NCI-H345 (cell line): ENCODE data around the gene MAP2K3.
A peak's percentile ranks its signal among the peaks of the same experiment; 100 is the strongest.

Source experiments
- DNase-seq: peaks from one replicate; lab custom pipeline; 2025; lab: John Stamatoyannopoulos, UW

The MAP2K3 gene

DNA sequence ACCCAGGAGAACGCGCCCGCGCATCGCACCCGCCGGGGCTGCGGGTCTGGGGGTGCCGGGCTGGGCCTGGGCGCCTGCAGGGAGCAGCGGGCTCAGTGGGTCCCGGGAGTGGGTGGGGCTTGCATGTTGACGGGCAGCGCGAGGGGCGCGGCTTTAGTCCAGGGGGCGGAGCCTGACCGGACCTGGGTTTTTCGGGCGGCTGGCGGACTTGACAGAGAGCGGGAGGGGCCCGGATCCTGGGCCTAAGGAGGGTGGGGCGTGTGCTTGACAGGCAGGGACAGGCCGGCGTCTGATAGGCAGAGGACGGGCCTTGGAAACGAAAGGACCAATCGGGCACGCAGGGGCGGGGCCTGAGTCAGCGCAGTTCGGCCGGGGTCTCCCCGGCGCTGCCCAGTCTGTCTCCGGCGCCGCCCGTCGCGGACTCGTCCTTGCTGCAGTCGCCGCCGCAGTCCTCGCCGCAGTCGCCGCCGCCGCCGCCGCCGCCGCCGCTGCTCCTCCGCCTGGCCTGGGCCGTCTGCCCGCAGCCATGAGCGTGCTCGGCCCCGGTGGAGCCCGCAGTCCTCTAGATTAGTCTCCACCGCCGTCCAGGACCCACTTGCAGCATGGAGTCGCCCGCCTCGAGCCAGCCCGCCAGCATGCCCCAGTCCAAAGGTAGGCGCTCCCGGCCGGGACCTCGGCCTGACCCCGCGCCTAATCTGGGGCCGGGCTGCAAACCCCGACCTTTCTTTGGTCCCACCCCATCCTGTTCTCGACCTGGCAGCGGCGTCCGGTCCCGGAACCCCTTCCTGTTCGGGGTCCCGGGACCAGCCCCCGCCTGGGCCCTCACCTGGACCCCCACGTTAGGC, at the start of gene MAP2K3:
Gene MAP2K3, plus strand, starts transcription at position 393 of the 845 bp plus-strand sequence. Its CDS starts 210 bp downstream, at position 603.
- DNase-seq = peak; percentile 97

DNA sequence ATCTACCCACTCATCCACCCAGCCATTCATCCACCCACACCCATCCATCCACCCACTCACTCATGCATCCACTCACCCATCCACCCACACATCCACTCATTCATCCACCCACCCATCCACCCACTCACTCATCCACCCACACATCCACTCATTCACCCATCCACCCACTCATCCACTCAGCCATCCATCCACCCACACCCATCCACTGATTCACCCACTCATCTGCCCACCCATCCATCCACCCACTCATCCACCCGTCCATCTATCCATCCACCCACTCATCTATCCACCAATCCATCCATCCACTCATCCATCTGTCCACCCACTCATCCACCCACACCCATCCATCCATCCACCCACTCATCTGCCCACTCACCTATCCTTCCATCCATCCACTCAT, 48.6 kb upstream of the MAP2K3 start:
- no peak for DNase-seq

- no peak for DNase-seq
These were observed 44.7 kb upstream of the MAP2K3 start for GRCh38 chr17:21239680-21240368.

GRCh38 chr17:21240369-21241055, 44.0 kb upstream of the MAP2K3 start:
- DNase-seq = no peak

DNA sequence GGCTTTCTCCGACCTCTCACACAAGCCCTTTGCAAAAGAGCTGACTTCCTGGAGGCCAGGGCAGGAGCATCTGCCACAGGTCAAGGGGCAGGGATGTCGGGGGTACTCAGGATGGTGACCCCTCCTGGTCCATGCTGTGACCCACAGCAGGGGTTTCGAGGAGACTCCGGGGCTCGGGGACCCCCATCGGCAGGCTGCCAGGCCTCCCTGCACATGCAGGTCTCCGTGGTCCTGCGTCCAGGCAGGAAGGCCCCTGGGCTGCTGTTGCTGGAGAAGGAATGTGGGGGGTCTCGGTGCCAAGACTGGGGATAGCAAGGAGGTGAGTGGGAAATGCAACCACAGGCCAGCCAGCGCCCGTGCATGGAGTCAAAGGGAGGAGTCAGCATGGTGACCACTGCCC, 42.9 kb upstream of the MAP2K3 start:
- no peak for DNase-seq

- no peak for DNase-seq
These were observed 42.3 kb upstream of the MAP2K3 start for GRCh38 chr17:21242026-21242697.

GRCh38 chr17:21242780-21243515, 41.6 kb upstream of the MAP2K3 start:
- no peak for DNase-seq

- no peak for DNase-seq
These were observed 40.8 kb upstream of the MAP2K3 start for GRCh38 chr17:21243516-21244303.

DNA sequence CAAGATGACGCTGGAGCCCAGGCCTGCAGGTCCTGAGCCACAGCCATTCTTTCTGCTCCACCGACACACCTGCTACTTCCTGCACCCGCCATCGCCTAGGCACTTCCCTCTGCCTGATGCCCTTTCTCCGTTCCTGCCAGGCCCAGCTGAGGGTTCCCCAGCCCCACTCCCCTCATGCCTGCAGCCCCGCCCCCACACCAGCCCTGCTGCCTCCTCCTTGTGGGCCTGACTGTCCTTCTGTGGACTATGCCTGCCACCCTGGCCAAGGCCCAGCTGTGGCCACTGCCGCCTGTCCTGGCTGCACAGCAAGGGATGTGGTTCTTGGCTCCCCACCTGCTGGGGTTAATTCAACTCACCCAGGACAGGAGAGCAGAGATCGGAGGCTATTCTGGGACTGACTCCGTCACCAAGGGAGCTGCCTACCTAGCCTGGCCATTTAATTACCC, 38.8 kb upstream of the MAP2K3 start:
- no peak for DNase-seq

DNA sequence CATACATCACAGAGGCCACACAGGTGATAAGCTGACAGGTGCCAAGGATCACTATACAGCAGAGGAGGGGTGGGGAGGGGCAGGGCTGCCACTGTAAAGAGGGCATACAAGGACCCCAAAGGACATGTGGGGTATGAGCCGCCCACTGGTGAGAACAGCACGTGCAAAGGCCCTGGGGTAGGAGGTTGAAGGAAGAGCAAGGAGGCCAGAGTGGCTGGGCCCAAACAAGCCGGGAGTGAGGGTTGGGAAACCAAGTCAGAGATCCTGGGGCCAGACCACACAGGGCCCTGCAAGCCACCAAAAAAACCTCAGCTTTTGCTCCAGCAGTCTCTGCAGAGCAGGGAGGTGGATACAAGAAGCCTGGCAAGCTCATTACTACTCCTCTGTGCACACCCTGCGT, 37.8 kb upstream of the MAP2K3 start:
- no peak for DNase-seq

DNA sequence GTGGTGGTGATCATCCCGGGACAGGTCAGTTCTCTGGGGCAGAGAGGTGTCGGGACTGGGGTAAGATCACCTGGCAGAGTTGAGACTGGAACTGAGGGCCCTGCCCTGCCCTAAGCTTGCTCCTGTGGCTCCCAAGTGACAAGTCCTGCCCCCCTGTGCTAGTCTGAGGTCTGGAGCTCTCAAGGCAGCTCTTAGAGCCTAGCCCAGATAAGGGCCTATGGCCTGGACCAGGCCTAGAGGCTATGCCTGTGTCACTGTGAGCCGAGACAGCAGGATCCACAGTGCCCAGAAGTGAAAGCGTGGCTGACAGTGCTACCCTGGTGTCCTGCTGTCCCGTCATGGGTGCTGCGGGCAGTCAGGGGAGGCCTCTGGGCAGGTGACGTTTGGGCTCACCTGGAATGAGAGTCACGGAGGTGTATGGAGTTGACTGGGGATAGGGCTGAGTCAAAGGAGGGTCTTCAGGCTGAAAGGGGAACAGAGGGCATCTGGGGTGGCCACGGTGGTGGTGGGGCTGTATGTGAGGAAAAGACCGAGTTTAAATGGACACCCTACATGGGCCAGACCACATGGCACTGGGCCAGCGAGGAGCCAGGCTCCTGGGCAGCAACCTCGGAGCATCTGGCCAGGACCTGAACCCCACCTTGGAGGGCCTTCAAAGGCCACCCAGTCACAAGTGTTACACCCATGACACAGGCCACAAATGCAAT, 36.8 kb upstream of the MAP2K3 start:
- DNase-seq = no peak

GRCh38 chr17:21248500-21248899, 36.0 kb upstream of the MAP2K3 start:
- DNase-seq = no peak

- DNase-seq = no peak
These were observed 35.3 kb upstream of the MAP2K3 start for GRCh38 chr17:21249086-21249795.

GRCh38 chr17:21249920-21250703, 34.4 kb upstream of the MAP2K3 start:
- DNase-seq = no peak

DNA sequence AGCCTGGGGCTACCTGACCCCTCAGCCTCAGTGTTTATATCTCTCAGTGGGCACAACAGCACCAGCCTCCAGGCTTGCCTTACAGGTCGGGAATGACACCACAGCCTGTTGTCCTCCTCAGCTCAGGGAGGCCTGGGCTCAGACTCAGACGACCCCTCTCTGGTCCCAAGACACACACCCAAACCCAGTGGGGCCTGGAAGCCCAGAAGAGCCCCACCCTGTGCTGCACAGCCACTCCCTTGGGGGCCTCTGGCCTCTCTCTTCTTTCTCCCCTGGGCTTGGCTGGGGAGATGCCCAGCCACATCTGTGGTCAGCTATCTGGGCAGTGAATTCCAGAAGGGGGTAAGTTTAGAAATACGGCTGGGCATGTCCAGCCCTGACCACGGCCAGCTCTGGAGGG, 33.7 kb upstream of the MAP2K3 start:
- DNase-seq = no peak

GRCh38 chr17:21251337-21252010, 33.0 kb upstream of the MAP2K3 start:
- DNase-seq = no peak

GRCh38 chr17:21252289-21252795, 32.2 kb upstream of the MAP2K3 start:
- DNase-seq = no peak
